ENCODE results near the gene CCDC195. TPM values are rescaled to one million over a fixed set of nuclear protein-coding genes. Genes with fewer than 3 reads are reported as not detected.

CCDC195 gene
- total and polyA plus RNA-seq, 2 of the 4 experiments (the other 2 are of a cell fraction): not detected

GRCh38 chr2:224757934-224758548 is 41.9 kb upstream of the CCDC195 start:
- H3K18ac ChIP-seq (ENCODE audit: low read depth, low read length): no peak overlapping the region
- peaks cover 3% of the 10 kb centered on the region for H3K36me3 ChIP-seq (ENCODE audit: control insufficient read depth, insufficient read depth, low read length)
- BruUV-seq (replicated peaks): no TSS peak
- no peak for DNase-seq
- H3K4ac ChIP-seq (ENCODE audit: low read depth, low read length): no peak overlapping the region
- no peak overlapping the region for H2AK5ac ChIP-seq (ENCODE audit: low read depth, low read length)
- H2AFZ ChIP-seq (replicated peaks; ENCODE audit: low read length, poor library complexity): peak overlapping the region; percentile 60
- H2BK15ac ChIP-seq (ENCODE audit: low read depth, low read length): no peak overlapping the region
- H3K4me3 ChIP-seq (ENCODE audit: insufficient read depth, low read depth, low read length): no peak overlapping the region
- peak overlapping the region; percentile 24 for H2AK9ac ChIP-seq (replicated peaks; ENCODE audit: low read depth, low read length, poor library complexity)
- WGBS, 2 experiments (ENCODE audit: extremely low coverage in 2 of 2, insufficient read length in 1 of 2): 100% methylated on average over 1 of the region's 3 CpGs; no CpG with 5 or more reads in 1 of the 2 experiments
- H3K4me1 ChIP-seq (ENCODE audit: control insufficient read depth, insufficient read depth, low read length): no peaks in the 10 kb centered on the region
- intact Hi-C loops (cut with micrococcal nuclease) (no loop called here), dilution Hi-C loops (cut with HindIII; ENCODE audit: low sequenced_read_pairs, unreplicated experiment) (no loop called here), in situ Hi-C loops (cut with MboI; ENCODE audit: low sequenced_read_pairs) (no loop called here)
- no peaks in the 10 kb centered on the region for H3K79me1 ChIP-seq (ENCODE audit: low read depth in 1 of 2, low read length in 2 of 2)
- no peak overlapping the region for H3K14ac ChIP-seq (replicated peaks; ENCODE audit: low read depth, low read length)
- no peaks in the 10 kb centered on the region for H3K27me3 ChIP-seq (ENCODE audit: control insufficient read depth, insufficient read depth, low read length)
- H2BK5ac ChIP-seq (ENCODE audit: low read depth, low read length, poor library complexity, severe bottlenecking): no peak overlapping the region
- no peak overlapping the region for H3K56ac ChIP-seq (ENCODE audit: extremely low read depth, insufficient read depth, low read length)
- H3K4me2 ChIP-seq (ENCODE audit: low read depth, low read length): no peak overlapping the region
- no peak overlapping the region for H4K8ac ChIP-seq (ENCODE audit: low read depth in 2 of 2, low read length in 2 of 2)
- no peak overlapping the region for H3K27ac ChIP-seq (ENCODE audit: insufficient read depth, low read length)
- ChIA-PET POLR2A (ENCODE audit: unreplicated experiment) (no interaction called here), CTCF (no interaction called here)
- no peak overlapping the region for H2BK20ac ChIP-seq (ENCODE audit: low read depth, low read length)
- H3K23ac ChIP-seq (ENCODE audit: low read depth, low read length): no peak overlapping the region
- H2BK120ac ChIP-seq (ENCODE audit: low read depth, low read length): no peak overlapping the region
- TF ChIP-seq CEBPB (IDR thresholded peaks at IDR 0.05; ENCODE audit: low read depth, low read length): no peak
- no peak for TF ChIP-seq MAFK (IDR thresholded peaks at IDR 0.05; ENCODE audit: low read depth, low read length)
- no peak for TF ChIP-seq FOS (IDR thresholded peaks at IDR 0.05; ENCODE audit: low read depth, low read length)
- TF ChIP-seq CHD1 (IDR thresholded peaks at IDR 0.05; ENCODE audit: low read depth, low read length): no peak
- TF ChIP-seq BHLHE40 (IDR thresholded peaks at IDR 0.05; ENCODE audit: low read depth, low read length): no peak
- no peak for TF ChIP-seq RCOR1 (IDR thresholded peaks at IDR 0.05; ENCODE audit: insufficient replicate concordance, low read length)
- no peak for TF ChIP-seq USF2 (IDR thresholded peaks at IDR 0.05; ENCODE audit: low read depth, low read length)
- no peak for TF ChIP-seq CTCF (conservative IDR thresholded peaks at IDR 0.05; ENCODE audit: low read depth, low read length)
- TF ChIP-seq SMC3 (IDR thresholded peaks at IDR 0.05; ENCODE audit: low read depth, low read length): no peak
- no peak for TF ChIP-seq RFX5 (IDR thresholded peaks at IDR 0.05; ENCODE audit: low read depth, low read length)
- TF ChIP-seq RAD21 (IDR thresholded peaks at IDR 0.05; ENCODE audit: low read length): no peak
- TF ChIP-seq MAZ (IDR thresholded peaks at IDR 0.05; ENCODE audit: borderline replicate concordance, low read depth, low read length): no peak
- TF ChIP-seq NFE2L2 (IDR thresholded peaks at IDR 0.05; ENCODE audit: low read depth, low read length): no peak
- no peak for TF ChIP-seq MXI1 (IDR thresholded peaks at IDR 0.05; ENCODE audit: borderline replicate concordance, low read depth, low read length)
- no peak for TF ChIP-seq ELK1 (IDR thresholded peaks at IDR 0.05; ENCODE audit: borderline replicate concordance, low read depth, low read length)
- no peak for TF ChIP-seq POLR2A (IDR thresholded peaks at IDR 0.05; ENCODE audit: low read depth, low read length)
- no peaks in the 10 kb centered on the region for H3K9me1 ChIP-seq (ENCODE audit: insufficient read depth, low read length)
- peaks cover 8% of the 10 kb centered on the region for H3K9me3 ChIP-seq (ENCODE audit: control insufficient read depth, insufficient read depth, low read length)
- no peak for ATAC-seq (ENCODE audit: low read depth)
- no peaks in the 10 kb centered on the region for H4K20me1 ChIP-seq (ENCODE audit: insufficient read depth, low read length)
- no peak overlapping the region for H3K9ac ChIP-seq (ENCODE audit: low read depth, low read length)
- H4K91ac ChIP-seq (ENCODE audit: insufficient read depth, low read depth, low read length): no peak overlapping the region
- no peak overlapping the region for H4K5ac ChIP-seq (ENCODE audit: low read depth, low read length)

All from IMR-90 (cell line).